Stimulated activated CD4-positive, alpha-beta T cell treated with anti-CD3 and anti-CD28 coated beads, Interleukin-2, amount 100 ng/mL, for 48 hours (primary cell): Measurements from ENCODE around the gene ASIC3.
"Not testable (repeated sequence)": the region's sequence is repeated elsewhere in the genome, so short reads cannot be mapped to it uniquely, and the experiment has no call there.

ENCODE experiments used
- DNase-seq, 2 donors: peaks; one replicate each; pipeline ENCODE4 v3.0.0-alpha.2; 2020

Gene ASIC3

GRCh38 chr7:151047976-151048815 is at the start of gene ASIC3:
ASIC3 (plus strand) TSS chr7:151048531; CDS start chr7:151048886, 355 bp downstream.
- no peak for DNase-seq

- no peak for DNase-seq
These were observed 49.3 kb upstream of the ASIC3 start for GRCh38 chr7:150999001-150999400.

GRCh38 chr7:150999497-151000230 is 48.7 kb upstream of the ASIC3 start:
- no peak for DNase-seq

- DNase-seq = no peak
These were observed 47.3 kb upstream of the ASIC3 start for GRCh38 chr7:151000897-151001495.

- DNase-seq = no peak
These were observed 46.8 kb upstream of the ASIC3 start for GRCh38 chr7:151001546-151001945.

- DNase-seq = no peak
These were observed 44.8 kb upstream of the ASIC3 start for GRCh38 chr7:151003572-151003971.

GRCh38 chr7:151005566-151005965 is 42.8 kb upstream of the ASIC3 start:
- no peak for DNase-seq

- no peak for DNase-seq
These were observed 41.6 kb upstream of the ASIC3 start for GRCh38 chr7:151006590-151007300.

- DNase-seq = no peak
These were observed 40.8 kb upstream of the ASIC3 start for GRCh38 chr7:151007469-151007898.

GRCh38 chr7:151008143-151008510 is 40.2 kb upstream of the ASIC3 start:
- no peak for DNase-seq

- peak; percentile 83 to 90 for DNase-seq
These were observed 39.6 kb upstream of the ASIC3 start for GRCh38 chr7:151008511-151009323.

- no peak for DNase-seq
These were observed 38.8 kb upstream of the ASIC3 start for GRCh38 chr7:151009327-151010036.

GRCh38 chr7:151010037-151010306 is 38.4 kb upstream of the ASIC3 start:
- DNase-seq = no peak

- no peak for DNase-seq
These were observed 37.8 kb upstream of the ASIC3 start for GRCh38 chr7:151010307-151011096.

- DNase-seq = no peak
These were observed 37.3 kb upstream of the ASIC3 start for GRCh38 chr7:151011097-151011409.

- DNase-seq = not testable (repeated sequence)
These were observed 36.7 kb upstream of the ASIC3 start for GRCh38 chr7:151011616-151012015.

GRCh38 chr7:151012031-151012692 is 36.2 kb upstream of the ASIC3 start:
- no peak for DNase-seq

- no peak for DNase-seq
These were observed 35.4 kb upstream of the ASIC3 start for GRCh38 chr7:151012911-151013347.

GRCh38 chr7:151013356-151013732 is 35.0 kb upstream of the ASIC3 start:
- DNase-seq = no peak

- DNase-seq = peak; percentile 77
These were observed 34.4 kb upstream of the ASIC3 start for GRCh38 chr7:151013733-151014497.
